AG04450 (cell line): Measurements from ENCODE around the gene IL25. TPM values are rescaled to one million over a fixed set of nuclear protein-coding genes. Genes with fewer than 3 reads are reported as not detected.
"Not testable (repeated sequence)": the region's sequence is repeated elsewhere in the genome, so short reads cannot be mapped to it uniquely, and the experiment has no call there.

Experiments used
- CTCF ChIA-PET: fragments of 300-600, 350-600 bp; formaldehyde crosslinking; extraction: SDS; loops from one replicate; lab custom pipeline; 2022; ENCODE audit warnings: antibody characterized with exemption, inconsistent platforms; lab: Charles Lee
- POLR2A ChIA-PET: fragments of 350-600 bp; formaldehyde crosslinking; extraction: SDS; loops from one replicate; lab custom pipeline; 2021; ENCODE audit warnings: antibody characterized with exemption, inconsistent platforms; lab: Yijun Ruan, JAX
- DNase-seq: peaks from one replicate; pipeline ENCODE4 v3.0.0-alpha.2; 2011; ENCODE audit warnings: low read depth, low spot score
- H3K27ac ChIP-seq: one replicate; pipeline ENCODE4 v1.5.1; 2012; ENCODE audit warnings: low read depth, low read length, control low read depth
- H3K27me3 ChIP-seq: one replicate; pipeline ENCODE4 v1.6.0; 2012; ENCODE audit warnings: low read length; ENCODE audit not compliant: control insufficient read depth, insufficient read depth
- H3K4me3 ChIP-seq: 2 replicates; pipeline ENCODE4 v1.5.1; 2011; ENCODE audit warnings: mild to moderate bottlenecking, low read depth, low read length, control low read depth
- H3K9me3 ChIP-seq: 2 replicates; pipeline ENCODE4 v1.5.1; 2012; ENCODE audit warnings: low read length; ENCODE audit not compliant: control insufficient read depth, insufficient read depth
- polyA plus RNA-seq: library from polyadenylated mRNA; depleted of rRNA; stranded (reverse); fragments of >200 nt; gene quantifications from 2 replicates; pipeline ENCODE4 v1.2.3, GENCODE V29; 2011; rRNA removed
- small RNA-seq: library from RNA; depleted of rRNA; stranded (forward); fragments of <200 nt; gene quantifications from one replicate; pipeline ENCODE3, GENCODE V24; 2012; ENCODE audit warnings: low read depth; ENCODE audit not compliant: insufficient read length
- TF ChIP-seq, protein P1 (sequence below): IDR thresholded peaks from 2 replicates; pipeline ENCODE4 v1.5.1; 2011; ENCODE audit warnings: low read depth, low read length, control low read depth, inconsistent platforms

The IL25 gene
- polyA plus RNA-seq, 1 experiment, result not detected

DNA sequence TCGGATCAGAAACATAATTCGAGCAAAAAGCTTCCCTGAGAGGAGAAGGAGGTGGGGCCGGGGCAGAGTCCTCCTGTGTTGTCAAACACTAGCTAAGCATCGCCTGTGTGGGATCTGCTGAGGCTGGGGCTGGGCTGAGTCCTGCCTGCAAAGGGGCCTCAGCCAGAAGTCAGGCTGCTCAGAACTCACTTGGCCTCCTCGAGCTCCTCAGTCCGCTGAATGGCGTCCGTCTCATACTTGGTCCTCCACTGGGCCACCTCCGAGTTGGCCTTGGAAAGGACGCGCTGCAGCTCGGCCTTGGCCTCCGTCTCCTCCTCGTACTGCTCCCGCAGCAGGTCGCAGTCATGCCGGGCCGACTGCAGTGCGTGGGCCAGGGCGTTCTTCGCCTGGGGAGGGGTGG is 45.4 kb downstream of the IL25 start:
- ChIA-PET POLR2A (interaction anchor here (1.1 kb wide), 1 partner anchor 24 kb away, joined by 3 read pairs; no protein-coding TSS in a partner anchor), CTCF (no interaction called here)
- no peak overlapping the region for H3K27ac ChIP-seq
- TF ChIP-seq, protein P1, sequence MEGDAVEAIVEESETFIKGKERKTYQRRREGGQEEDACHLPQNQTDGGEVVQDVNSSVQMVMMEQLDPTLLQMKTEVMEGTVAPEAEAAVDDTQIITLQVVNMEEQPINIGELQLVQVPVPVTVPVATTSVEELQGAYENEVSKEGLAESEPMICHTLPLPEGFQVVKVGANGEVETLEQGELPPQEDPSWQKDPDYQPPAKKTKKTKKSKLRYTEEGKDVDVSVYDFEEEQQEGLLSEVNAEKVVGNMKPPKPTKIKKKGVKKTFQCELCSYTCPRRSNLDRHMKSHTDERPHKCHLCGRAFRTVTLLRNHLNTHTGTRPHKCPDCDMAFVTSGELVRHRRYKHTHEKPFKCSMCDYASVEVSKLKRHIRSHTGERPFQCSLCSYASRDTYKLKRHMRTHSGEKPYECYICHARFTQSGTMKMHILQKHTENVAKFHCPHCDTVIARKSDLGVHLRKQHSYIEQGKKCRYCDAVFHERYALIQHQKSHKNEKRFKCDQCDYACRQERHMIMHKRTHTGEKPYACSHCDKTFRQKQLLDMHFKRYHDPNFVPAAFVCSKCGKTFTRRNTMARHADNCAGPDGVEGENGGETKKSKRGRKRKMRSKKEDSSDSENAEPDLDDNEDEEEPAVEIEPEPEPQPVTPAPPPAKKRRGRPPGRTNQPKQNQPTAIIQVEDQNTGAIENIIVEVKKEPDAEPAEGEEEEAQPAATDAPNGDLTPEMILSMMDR, result no peak
- no peaks in the 10 kb centered on the region; the same call in 1 of the 2 replicates for H3K9me3 ChIP-seq
- no peak for DNase-seq
- H3K4me3 ChIP-seq, result no peak overlapping the region
- peaks cover 16% of the 10 kb centered on the region for H3K27me3 ChIP-seq

- POLR2A ChIA-PET, H3K27ac ChIP-seq, DNase-seq, H3K9me3 ChIP-seq, H3K4me3 ChIP-seq: not testable (repeated sequence)
- CTCF ChIA-PET, result interaction anchor here (1.9 kb wide), 1 partner anchor 40 kb away, joined by 6 read pairs; no protein-coding TSS in a partner anchor
- peaks cover 18% of the 10 kb centered on the region for H3K27me3 ChIP-seq
Observed at GRCh38 chr14:23419646-23420045, 47.0 kb downstream of the IL25 start.

DNA sequence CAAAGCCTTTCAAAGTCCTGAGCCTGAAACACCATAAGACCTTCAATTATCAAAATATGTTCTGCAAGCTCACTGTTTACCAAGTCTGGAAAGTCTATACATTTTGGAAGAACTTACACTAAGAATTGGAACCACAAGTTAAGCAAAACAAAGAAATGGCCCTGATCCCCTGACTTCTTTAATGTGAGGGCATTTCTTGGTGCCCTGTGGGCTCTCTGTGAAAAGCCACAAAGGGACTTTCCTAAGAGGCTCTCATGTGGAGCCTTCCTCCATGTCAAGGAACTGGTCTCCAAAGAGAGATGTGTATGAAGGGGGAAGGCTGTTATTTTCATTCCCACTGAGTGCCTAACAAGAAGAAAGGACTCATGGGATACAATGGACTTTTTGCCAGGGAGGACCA is 49.0 kb downstream of the IL25 start:
- no peak for DNase-seq
- ChIA-PET POLR2A (no interaction called here), CTCF (interaction anchor here (1.0 to 1.9 kb wide), 2 partner anchors 42 to 508 kb away, joined by 3 to 6 read pairs; no protein-coding TSS in a partner anchor)
- H3K27me3 ChIP-seq, result peaks cover 18% of the 10 kb centered on the region
- no peak overlapping the region for H3K4me3 ChIP-seq
- no peak overlapping the region for H3K27ac ChIP-seq
- TF ChIP-seq, protein P1, result no peak
- no peaks in the 10 kb centered on the region for H3K9me3 ChIP-seq

GRCh38 chr14:23423657-23424056 is 51.0 kb downstream of the IL25 start:
- Histone ChIP-seq H3K27ac (no peak overlapping the region), H3K9me3 (no peaks in the 10 kb centered on the region), H3K27me3 (peaks cover 18% of the 10 kb centered on the region), H3K4me3 (no peak overlapping the region)
- no peak for DNase-seq
- CTCF ChIA-PET, result no interaction called here
- POLR2A ChIA-PET, result no interaction called here
- TF ChIP-seq, protein P1, result no peak

DNA sequence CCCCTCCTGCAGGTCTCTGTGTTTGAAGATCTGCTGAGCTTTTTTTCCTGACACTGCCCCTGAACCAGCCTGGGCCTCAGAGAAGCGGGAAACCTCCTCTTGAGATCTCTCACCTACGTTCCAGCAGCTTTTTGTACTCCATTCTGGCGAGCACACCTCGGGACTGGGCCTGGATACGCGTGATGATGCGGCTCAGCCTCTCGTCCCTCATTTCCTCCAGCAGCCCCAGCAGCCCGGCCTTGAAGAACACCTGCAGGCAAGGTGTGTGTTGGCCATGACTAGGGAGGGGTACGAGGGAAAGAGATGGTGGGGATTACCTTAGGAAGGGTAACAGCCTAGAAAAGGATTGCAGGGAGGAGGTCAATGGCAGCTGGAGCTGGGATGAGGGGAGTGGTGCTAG is 52.6 kb downstream of the IL25 start:
- no peak overlapping the region for H3K27ac ChIP-seq
- TF ChIP-seq, protein P1, result no peak
- peaks cover 13% of the 10 kb centered on the region for H3K27me3 ChIP-seq
- no peak for DNase-seq
- CTCF ChIA-PET, result interaction anchor here (0.6 kb wide), 1 partner anchor 586 kb away, joined by 7 read pairs; no protein-coding TSS in a partner anchor
- POLR2A ChIA-PET, result no interaction called here
- no peak overlapping the region for H3K4me3 ChIP-seq
- H3K9me3 ChIP-seq, result no peaks in the 10 kb centered on the region

DNA sequence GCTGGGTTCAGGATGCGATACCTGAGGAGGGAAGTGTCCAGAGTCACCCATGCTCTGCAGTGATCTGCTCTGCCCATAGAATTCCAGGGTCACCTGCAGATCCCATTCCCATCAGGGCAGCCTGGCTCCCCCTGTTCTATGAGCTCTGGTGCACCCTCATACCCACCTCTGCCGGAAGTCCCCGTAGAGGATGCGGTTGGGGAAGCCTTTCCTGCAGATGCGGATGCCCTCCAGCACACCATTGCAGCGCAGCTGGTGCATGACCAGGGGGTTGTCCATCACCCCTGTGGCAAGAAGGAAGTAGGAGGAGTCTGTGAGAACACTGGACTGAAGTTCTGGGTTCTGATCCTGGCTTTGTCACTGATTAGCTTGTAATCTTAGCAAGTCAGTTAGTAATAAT is 53.2 kb downstream of the IL25 start:
- H3K27ac ChIP-seq, H3K9me3 ChIP-seq, CTCF ChIA-PET, POLR2A ChIA-PET, H3K4me3 ChIP-seq, H3K27me3 ChIP-seq, DNase-seq: not testable (repeated sequence)

Small RNA genes within 50 kb of the gene (small RNA-seq; reads per million reads assigned to genes)
- not detected for gene MIR208A
- gene MIR208B, result not detected

Other genes with a start within 250 kb of the IL25 start
- gene SLC7A8, start 189.1 kb upstream of the IL25 start, polyA plus RNA-seq, result 0.78 and 1.4 TPM in 2 replicates
- gene RNF212B, start 134.9 kb upstream of the IL25 start, polyA plus RNA-seq, result not detected in 2 replicates
- gene HOMEZ, start 86.7 kb upstream of the IL25 start, polyA plus RNA-seq, result 11.2 and 13.2 TPM in 2 replicates
- gene PPP1R3E, start 70.0 kb upstream of the IL25 start, polyA plus RNA-seq, result 2.4 and 2.8 TPM in 2 replicates
- 21.5 and 22.2 TPM in 2 replicates for gene BCL2L2, start 66.0 kb upstream of the IL25 start, polyA plus RNA-seq
- 174 and 182 TPM in 2 replicates for gene PABPN1, start 51.4 kb upstream of the IL25 start, polyA plus RNA-seq
- 17.4 and 27.0 TPM in 2 replicates for gene SLC22A17, start 19.9 kb upstream of the IL25 start, polyA plus RNA-seq
- gene EFS, start 7.6 kb upstream of the IL25 start, polyA plus RNA-seq, result 5.3 and 6.6 TPM in 2 replicates
- 0.37 and 0.47 TPM in 2 replicates for gene CMTM5, start 4.2 kb downstream of the IL25 start, polyA plus RNA-seq
- gene MYH6, start 35.5 kb downstream of the IL25 start, polyA plus RNA-seq, result not detected in 2 replicates
- gene MYH7, start 62.9 kb downstream of the IL25 start, polyA plus RNA-seq, result not detected in 2 replicates
- 43.3 and 49.8 TPM in 2 replicates for gene NGDN, start 96.9 kb downstream of the IL25 start, polyA plus RNA-seq
- gene ZFHX2, start 179.0 kb downstream of the IL25 start, polyA plus RNA-seq, result 0.09 and 0.14 TPM in 2 replicates
- 4.9 and 9.3 TPM in 2 replicates for gene THTPA, start 183.5 kb downstream of the IL25 start, polyA plus RNA-seq
- gene AP1G2, start 195.0 kb downstream of the IL25 start, polyA plus RNA-seq, result 8.2 and 10.6 TPM in 2 replicates
- gene JPH4, start 206.0 kb downstream of the IL25 start, polyA plus RNA-seq, result not detected in 2 replicates